IMR-90 (cell line): Measurements from ENCODE around the gene NLRC3. TPM values are rescaled to one million over a fixed set of nuclear protein-coding genes. Genes with fewer than 3 reads are reported as not detected.

ENCODE experiments used
- ATAC-seq: fragments of 200-7000 bp; cut with Tn5 transposase; 2 replicates; pipeline ENCODE4 v1.9.1; 2020; ENCODE audit warnings: low read depth, mild to moderate bottlenecking, moderate library complexity
- BruUV-seq: library from RNA; stranded (reverse); fragments of 400-500 nt; replicated peaks from 2 replicates; lab custom pipeline; 2021; lab: Mats Ljungman, UMichigan
- CTCF ChIA-PET: fragments of 300-600 bp; formaldehyde crosslinking; extraction: SDS; loops from one replicate; lab custom pipeline; 2021; ENCODE audit warnings: antibody characterized with exemption; lab: Yijun Ruan, JAX
- POLR2A ChIA-PET: fragments of 300-600 bp; sonication (Branson Sonifier 250); formaldehyde crosslinking; loops from one replicate; lab custom pipeline; 2022; ENCODE audit warnings: antibody characterized with exemption; ENCODE audit not compliant: unreplicated experiment; lab: Charles Lee
- DNase-seq: peaks from one replicate; pipeline ENCODE4 v3.0.0; 2013
- H2AFZ ChIP-seq: replicated peaks from 2 replicates; pipeline ENCODE3; 2013; ENCODE audit warnings: low read length, mild to moderate bottlenecking; ENCODE audit not compliant: poor library complexity
- H2AK5ac ChIP-seq: 2 replicates; pipeline ENCODE4 v1.6.1; 2013; ENCODE audit warnings: low read depth, low read length, inconsistent platforms
- H2AK9ac ChIP-seq: replicated peaks from 2 replicates; pipeline ENCODE3; 2013; ENCODE audit warnings: mild to moderate bottlenecking, low read depth, low read length, moderate library complexity; ENCODE audit not compliant: poor library complexity
- H2BK120ac ChIP-seq: 2 replicates; pipeline ENCODE4 v1.6.1; 2013; ENCODE audit warnings: low read depth, low read length, inconsistent platforms
- H2BK15ac ChIP-seq: 3 replicates; pipeline ENCODE4 v1.6.1; 2013; ENCODE audit warnings: low read depth, low read length, inconsistent platforms
- H2BK20ac ChIP-seq: 2 replicates; pipeline ENCODE4 v1.6.1; 2013; ENCODE audit warnings: low read depth, mild to moderate bottlenecking, inconsistent platforms, low read length, moderate library complexity
- H2BK5ac ChIP-seq: 2 replicates; pipeline ENCODE4 v1.6.1; 2013; ENCODE audit warnings: mild to moderate bottlenecking, low read depth, low read length, inconsistent platforms; ENCODE audit not compliant: poor library complexity, severe bottlenecking
- H3K14ac ChIP-seq: replicated peaks from 2 replicates; pipeline ENCODE4 v1.6.1; 2013; ENCODE audit warnings: low read depth, low read length, inconsistent platforms
- H3K18ac ChIP-seq: 2 replicates; pipeline ENCODE4 v1.6.1; 2013; ENCODE audit warnings: low read depth, low read length, control low read depth
- H3K23ac ChIP-seq: 2 replicates; pipeline ENCODE4 v1.6.1; 2013; ENCODE audit warnings: low read depth, low read length, inconsistent platforms
- H3K27ac ChIP-seq: 2 replicates; pipeline ENCODE4 v1.5.1; 2013; ENCODE audit warnings: mild to moderate bottlenecking, control low read depth, low read length; ENCODE audit not compliant: insufficient read depth
- H3K27me3 ChIP-seq: 2 replicates; pipeline ENCODE4 v1.6.1; 2013; ENCODE audit warnings: low read length; ENCODE audit not compliant: control insufficient read depth, insufficient read depth
- H3K36me3 ChIP-seq: 2 replicates; pipeline ENCODE4 v1.6.1; 2013; ENCODE audit warnings: low read length, mixed read lengths; ENCODE audit not compliant: control insufficient read depth, insufficient read depth
- H3K4ac ChIP-seq: 2 replicates; pipeline ENCODE4 v1.6.1; 2013; ENCODE audit warnings: low read depth, low read length, inconsistent platforms
- H3K4me1 ChIP-seq: 2 replicates; pipeline ENCODE4 v1.6.1; 2013; ENCODE audit warnings: low read length, mixed read lengths; ENCODE audit not compliant: control insufficient read depth, insufficient read depth
- H3K4me2 ChIP-seq: 2 replicates; pipeline ENCODE4 v1.6.1; 2013; ENCODE audit warnings: low read depth, mild to moderate bottlenecking, control low read depth, low read length, moderate library complexity
- H3K4me3 ChIP-seq: 2 replicates; pipeline ENCODE4 v1.5.1; 2013; ENCODE audit warnings: low read depth, mild to moderate bottlenecking, control low read depth, low read length, moderate library complexity; ENCODE audit not compliant: insufficient read depth
- H3K56ac ChIP-seq: 2 replicates; pipeline ENCODE4 v1.6.1; 2013; ENCODE audit warnings: low read length, inconsistent platforms; ENCODE audit not compliant: insufficient read depth; ENCODE audit errors: extremely low read depth
- H3K79me1 ChIP-seq, 2 experiments: 2 replicates each; pipeline ENCODE4 v1.6.1; 2013; ENCODE audit warnings: low read length in 2 of 2, inconsistent platforms in 1 of 2, low read depth in 1 of 2
- H3K9ac ChIP-seq: 2 replicates; pipeline ENCODE4 v1.6.1; 2013; ENCODE audit warnings: low read depth, low read length, control low read depth
- H3K9me1 ChIP-seq: 2 replicates; pipeline ENCODE4 v1.6.1; 2013; ENCODE audit warnings: low read length, inconsistent platforms; ENCODE audit not compliant: insufficient read depth
- H3K9me3 ChIP-seq: 2 replicates; pipeline ENCODE4 v1.6.1; 2013; ENCODE audit warnings: low read length; ENCODE audit not compliant: control insufficient read depth, insufficient read depth
- H4K20me1 ChIP-seq: 2 replicates; pipeline ENCODE4 v1.6.1; 2013; ENCODE audit warnings: low read length, inconsistent platforms; ENCODE audit not compliant: insufficient read depth
- H4K5ac ChIP-seq: 2 replicates; pipeline ENCODE4 v1.6.1; 2013; ENCODE audit warnings: mild to moderate bottlenecking, low read depth, low read length, control low read depth
- H4K8ac ChIP-seq, 2 experiments: 2 replicates each; pipeline ENCODE4 v1.6.1; 2013; ENCODE audit warnings: low read depth in 2 of 2, low read length in 2 of 2, control low read depth in 1 of 2, inconsistent platforms in 1 of 2
- H4K91ac ChIP-seq: 2 replicates; pipeline ENCODE4 v1.6.1; 2013; ENCODE audit warnings: low read depth, low read length, inconsistent platforms; ENCODE audit not compliant: insufficient read depth
- BHLHE40 ChIP-seq: fragments of 150-350 bp; IDR thresholded peaks from 2 replicates; pipeline ENCODE4 v1.6.1; 2016; ENCODE audit warnings: mild to moderate bottlenecking, low read depth, low read length
- CEBPB ChIP-seq: IDR thresholded peaks from 2 replicates; pipeline ENCODE4 v1.6.1; 2012; ENCODE audit warnings: low read depth, low read length, improper control_type of control experiment
- CHD1 ChIP-seq: IDR thresholded peaks from 2 replicates; pipeline ENCODE4 v1.6.1; 2012; ENCODE audit warnings: low read depth, low read length, improper control_type of control experiment
- MAFK ChIP-seq: IDR thresholded peaks from 2 replicates; pipeline ENCODE4 v1.6.1; 2012; ENCODE audit warnings: low read depth, low read length, improper control_type of control experiment
- POLR2A ChIP-seq: IDR thresholded peaks from 2 replicates; pipeline ENCODE4 v1.6.1; 2012; ENCODE audit warnings: mild to moderate bottlenecking, low read depth, low read length
- RAD21 ChIP-seq: IDR thresholded peaks from 2 replicates; pipeline ENCODE4 v1.6.1; 2012; ENCODE audit warnings: low read length, improper control_type of control experiment
- RCOR1 ChIP-seq: IDR thresholded peaks from 2 replicates; pipeline ENCODE4 v1.6.1; 2012; ENCODE audit warnings: mild to moderate bottlenecking, low read length, improper control_type of control experiment; ENCODE audit not compliant: insufficient replicate concordance
- RFX5 ChIP-seq: IDR thresholded peaks from 2 replicates; pipeline ENCODE4 v1.8.0; 2012; ENCODE audit warnings: low read depth, mild to moderate bottlenecking, low read length, moderate library complexity
- SMC3 ChIP-seq: fragments of 150-350 bp; IDR thresholded peaks from 2 replicates; pipeline ENCODE4 v1.6.1; 2016; ENCODE audit warnings: low read depth, mild to moderate bottlenecking, antibody characterized with exemption, low read length, moderate library complexity
- WGBS, 2 experiments: methylation state at CpG; one replicate each; pipeline versions ENCODE4 v1.1.5 to v1.1.7; 2013; ENCODE audit warnings: missing lambda C conversion rate in 2 of 2; ENCODE audit not compliant: insufficient read length in 1 of 2; ENCODE audit errors: extremely low coverage in 2 of 2; 5-methylcytosine and 5-hydroxymethylcytosine counted together
- dilution Hi-C: fragments of 300-500 bp; cut with HindIII; formaldehyde crosslinking; loops from one replicate; pipeline ENCODE4 v1.14.3; 2018; ENCODE audit warnings: low sequenced_read_pairs; ENCODE audit not compliant: unreplicated experiment
- in situ Hi-C: fragments of 300-500 bp; cut with MboI; formaldehyde crosslinking; loops from 3 replicates; pipeline ENCODE4 v1.14.3; 2019; ENCODE audit warnings: low sequenced_read_pairs, inconsistent platforms, mixed read lengths
- intact Hi-C: fragments of 100-400 bp; cut with micrococcal nuclease; formaldehyde crosslinking; loops from 2 replicates; pipeline ENCODE4 v1.10.0; 2022
- polyA plus RNA-seq, 3 experiments: library from polyadenylated mRNA; depleted of rRNA; stranded (reverse); fragments of >200 nt; gene quantifications; 2 replicates each; pipeline ENCODE4 v1.2.3, GENCODE V29; 2012; ENCODE audit warnings: low replicate concordance in 1 of 3
- total RNA-seq: library from RNA; depleted of rRNA; stranded (reverse); fragments of >200 nt; gene quantifications from 2 replicates; pipeline ENCODE4 v1.2.3, GENCODE V29; 2012
- TF ChIP-seq, protein P1 (sequence below): fragments of 150-350 bp; IDR thresholded peaks from 2 replicates; pipeline ENCODE4 v1.6.1; 2016; ENCODE audit warnings: low read depth, mild to moderate bottlenecking, low read length, moderate library complexity, borderline replicate concordance

Gene NLRC3
- total and polyA plus RNA-seq, 2 of the 4 experiments (the other 2 are of a cell fraction), result not detected

DNA sequence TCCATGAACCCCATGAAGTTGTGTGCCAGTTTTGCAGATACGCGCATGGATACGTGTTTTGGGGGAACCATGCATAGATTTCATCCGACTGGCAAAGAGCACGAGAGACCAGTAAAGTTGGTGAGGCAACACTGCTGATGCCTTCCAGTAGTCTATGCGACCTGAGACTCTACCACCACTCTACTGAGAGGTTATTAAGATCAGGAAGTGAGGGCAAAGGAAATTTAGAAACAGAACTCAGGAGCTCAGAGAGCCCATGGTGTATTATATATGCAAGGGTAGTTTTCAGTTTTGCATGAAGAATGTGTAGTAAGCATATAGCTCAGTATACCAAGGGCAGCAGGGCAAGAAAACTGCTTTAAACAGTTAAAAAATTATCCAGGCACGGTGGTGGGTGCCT, 30.0 kb upstream of the NLRC3 start:
- Histone ChIP-seq H2AK5ac (no peak overlapping the region), H3K27me3 (no peaks in the 10 kb centered on the region), H3K4me2 (no peak overlapping the region), H4K8ac (no peak overlapping the region), H3K9ac (no peak overlapping the region), H3K4me1 (peaks cover 5% of the 10 kb centered on the region), H2AFZ (no peak overlapping the region), H3K23ac (no peak overlapping the region), H3K79me1 (peaks cover 19 to 28% of the 10 kb centered on the region in 2 experiments), H4K91ac (no peak overlapping the region), H3K4me3 (no peak overlapping the region), H3K36me3 (peaks cover 15% of the 10 kb centered on the region; the same call in 1 of the 2 replicates), H3K18ac (no peak overlapping the region), H2BK20ac (no peak overlapping the region), H3K14ac (no peak overlapping the region), H2BK15ac (no peak overlapping the region), H3K4ac (no peak overlapping the region), H4K5ac (no peak overlapping the region), H2AK9ac (no peak overlapping the region), H3K9me1 (peaks cover 8% of the 10 kb centered on the region), H4K20me1 (no peaks in the 10 kb centered on the region), H3K9me3 (no peaks in the 10 kb centered on the region), H2BK120ac (no peak overlapping the region), H2BK5ac (no peak overlapping the region), H3K27ac (no peak overlapping the region), H3K56ac (no peak overlapping the region)
- no CpG with 5 or more reads among the region's 7 CpGs for WGBS, 2 experiments
- dilution Hi-C loops, result no loop called here
- ChIA-PET CTCF (no interaction called here), POLR2A (no interaction called here)
- ATAC-seq (no peak), DNase-seq (no peak)
- in situ Hi-C loops, result no loop called here
- TF ChIP-seq CHD1 (no peak), CEBPB (no peak), RFX5 (no peak), POLR2A (no peak), BHLHE40 (no peak), MAFK (no peak), SMC3 (no peak), RCOR1 (no peak), RAD21 (no peak)
- TF ChIP-seq, protein P1, sequence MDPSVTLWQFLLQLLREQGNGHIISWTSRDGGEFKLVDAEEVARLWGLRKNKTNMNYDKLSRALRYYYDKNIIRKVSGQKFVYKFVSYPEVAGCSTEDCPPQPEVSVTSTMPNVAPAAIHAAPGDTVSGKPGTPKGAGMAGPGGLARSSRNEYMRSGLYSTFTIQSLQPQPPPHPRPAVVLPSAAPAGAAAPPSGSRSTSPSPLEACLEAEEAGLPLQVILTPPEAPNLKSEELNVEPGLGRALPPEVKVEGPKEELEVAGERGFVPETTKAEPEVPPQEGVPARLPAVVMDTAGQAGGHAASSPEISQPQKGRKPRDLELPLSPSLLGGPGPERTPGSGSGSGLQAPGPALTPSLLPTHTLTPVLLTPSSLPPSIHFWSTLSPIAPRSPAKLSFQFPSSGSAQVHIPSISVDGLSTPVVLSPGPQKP, result no peak
- no TSS peak for BruUV-seq
- intact Hi-C loops, result no loop called here
